HG02763 (cell line): Measurements from ENCODE around the gene ERF.

Experiments used
- ATAC-seq: cut with Tn5 transposase; IDR thresholded peaks from one replicate; pipeline ENCODE4 v1.9.1; 2021; ENCODE audit warnings: mild to moderate bottlenecking, moderate library complexity; ENCODE audit not compliant: unreplicated experiment

The ERF gene

GRCh38 chr19:42219812-42220750, 34.8 kb downstream of the ERF start, which contains the start of gene ZNF526:
Gene ZNF526 (plus strand): TSS chr19:42220312. CDS start chr19:42224404, 4,092 bp downstream.
- peak; percentile 71 for ATAC-seq

GRCh38 chr19:42217520-42218437, 37.1 kb downstream of the ERF start, which contains the start of gene DEDD2:
Gene DEDD2 (minus strand): TSS chr19:42217677. CDS start chr19:42217007, 670 bp downstream.
- ATAC-seq = peak; percentile 78

GRCh38 chr19:42216653-42217519, 38.0 kb downstream of the ERF start:
- no peak for ATAC-seq

GRCh38 chr19:42214810-42215485, 40.0 kb downstream of the ERF start:
- ATAC-seq = no peak

- no peak for ATAC-seq
Observed at GRCh38 chr19:42212886-42213285, 42.0 kb downstream of the ERF start.

- no peak for ATAC-seq
Observed at GRCh38 chr19:42208612-42209011, 46.3 kb downstream of the ERF start.

GRCh38 chr19:42207767-42208271, 47.1 kb downstream of the ERF start:
- ATAC-seq = no peak

GRCh38 chr19:42206871-42207755, 47.8 kb downstream of the ERF start:
- no peak for ATAC-seq

GRCh38 chr19:42204664-42205063, 50.3 kb downstream of the ERF start:
- ATAC-seq = no peak

GRCh38 chr19:42203700-42204099, 51.2 kb downstream of the ERF start:
- ATAC-seq = no peak

GRCh38 chr19:42202290-42202880, 52.5 kb downstream of the ERF start:
- ATAC-seq = no peak

GRCh38 chr19:42201489-42202289, 53.2 kb downstream of the ERF start:
- no peak for ATAC-seq

GRCh38 chr19:42200116-42200715, 54.7 kb downstream of the ERF start:
- ATAC-seq = no peak

GRCh38 chr19:42199440-42200115, 55.4 kb downstream of the ERF start:
- peak; percentile 39 for ATAC-seq

- ATAC-seq = peak; percentile 40
Observed at GRCh38 chr19:42198676-42199439, 56.1 kb downstream of the ERF start.
